HG03135 (cell line): ENCODE measurements around the gene GOT1.

Experiments used
- ATAC-seq: cut with Tn5 transposase; IDR thresholded peaks from one replicate; pipeline ENCODE4 v1.9.1; 2021; ENCODE audit warnings: mild to moderate bottlenecking, moderate library complexity; ENCODE audit not compliant: unreplicated experiment

Gene GOT1

DNA sequence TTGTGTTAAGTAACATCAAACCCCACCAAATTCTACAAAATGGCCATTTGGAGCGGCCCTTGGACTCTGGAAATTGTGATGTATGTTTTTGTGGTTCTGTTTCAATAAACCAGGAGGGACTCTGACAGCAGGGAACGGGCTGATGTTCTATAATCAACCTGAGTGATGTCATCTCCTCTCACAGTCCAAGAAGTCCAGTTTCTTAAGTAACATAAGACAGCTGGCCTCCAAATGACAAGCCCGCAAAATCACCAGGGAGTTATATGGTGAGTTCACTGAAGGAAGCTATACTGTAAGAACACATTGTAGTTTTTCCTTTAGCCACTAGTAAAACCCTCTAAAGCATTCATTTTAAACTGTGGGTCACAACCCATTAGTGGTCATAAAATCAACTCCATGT lies 34.0 kb downstream of the GOT1 start:
- ATAC-seq: no peak

DNA sequence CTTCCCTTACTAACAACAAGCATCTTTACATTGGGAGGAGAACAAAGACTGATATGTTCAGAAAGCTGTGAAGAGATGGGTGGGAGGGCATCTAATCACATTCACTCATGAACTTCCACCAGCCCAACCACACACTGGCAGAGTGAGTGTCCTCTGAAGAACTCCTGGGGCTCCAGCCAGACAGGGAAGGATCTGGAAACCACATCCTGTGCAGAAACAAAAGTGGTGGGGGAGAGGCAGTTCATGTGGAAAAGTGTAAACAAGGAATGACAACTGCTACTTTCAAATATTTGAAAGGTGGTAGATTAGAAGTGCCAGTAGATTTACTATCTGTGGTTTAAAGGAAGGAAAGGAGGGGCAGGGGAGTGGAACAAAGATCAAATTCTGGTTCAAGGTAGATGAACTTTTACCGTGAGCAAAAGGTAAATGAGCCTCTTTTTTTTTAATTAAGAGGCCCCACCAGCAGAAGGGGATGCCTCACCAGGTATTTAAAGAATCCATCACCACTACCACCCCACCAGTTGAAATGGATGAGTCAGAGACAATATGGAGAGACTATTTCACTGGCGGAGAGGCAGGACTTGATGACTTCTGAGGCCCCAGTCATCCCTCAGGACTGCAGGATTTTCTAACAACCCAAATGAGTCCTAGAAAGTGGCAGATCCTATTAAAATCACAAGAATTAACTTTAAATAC lies 34.5 kb downstream of the GOT1 start:
- no peak for ATAC-seq

DNA sequence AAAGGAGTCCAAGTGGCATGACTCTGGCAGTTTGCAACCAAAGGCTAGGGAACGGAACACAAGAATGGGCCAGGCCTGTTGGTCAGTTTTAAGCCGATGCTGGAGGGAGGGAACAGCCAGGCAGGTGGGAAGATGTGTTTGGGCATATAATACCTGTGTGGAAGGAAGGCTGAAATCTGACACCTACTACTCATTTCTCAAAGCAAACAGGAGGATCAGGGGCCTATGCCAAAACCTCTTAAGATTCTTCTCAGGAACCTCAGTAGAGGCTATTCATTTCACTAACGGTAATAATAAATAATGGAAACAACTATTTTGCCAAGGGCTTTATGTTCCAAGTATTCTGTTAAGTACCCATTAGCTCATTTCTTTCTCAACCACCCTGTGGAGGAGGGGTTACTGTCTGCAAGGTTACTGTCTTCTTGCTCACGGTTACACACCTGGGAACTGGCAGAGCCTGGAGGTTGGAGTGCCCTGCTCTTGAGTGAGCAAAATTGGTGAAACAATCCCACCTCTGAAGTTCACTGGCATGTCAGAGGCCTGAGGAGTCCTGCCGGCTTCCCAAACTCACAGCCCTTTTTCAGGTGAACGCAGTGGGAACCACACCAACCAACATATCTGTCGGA lies 35.5 kb downstream of the GOT1 start:
- no peak for ATAC-seq

DNA sequence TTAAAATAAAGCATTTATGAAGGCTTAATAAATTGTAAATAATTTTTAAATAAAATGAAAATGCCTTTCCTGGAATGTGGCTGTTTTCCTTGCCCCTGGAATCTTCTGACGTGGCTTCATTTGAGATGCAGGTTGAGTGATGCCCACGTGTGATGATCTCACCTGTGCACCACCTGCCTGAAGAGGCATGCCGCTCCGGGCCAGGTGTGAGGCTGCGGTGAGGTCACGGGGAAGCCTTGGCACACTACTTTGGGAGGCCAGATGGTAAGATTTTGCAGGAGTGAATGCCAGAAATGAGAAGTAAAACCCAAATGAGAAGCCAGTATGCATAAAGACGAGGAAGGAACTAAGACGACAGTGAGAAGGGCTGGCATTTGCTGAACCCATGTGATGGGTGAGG lies 36.2 kb downstream of the GOT1 start:
- ATAC-seq: no peak

DNA sequence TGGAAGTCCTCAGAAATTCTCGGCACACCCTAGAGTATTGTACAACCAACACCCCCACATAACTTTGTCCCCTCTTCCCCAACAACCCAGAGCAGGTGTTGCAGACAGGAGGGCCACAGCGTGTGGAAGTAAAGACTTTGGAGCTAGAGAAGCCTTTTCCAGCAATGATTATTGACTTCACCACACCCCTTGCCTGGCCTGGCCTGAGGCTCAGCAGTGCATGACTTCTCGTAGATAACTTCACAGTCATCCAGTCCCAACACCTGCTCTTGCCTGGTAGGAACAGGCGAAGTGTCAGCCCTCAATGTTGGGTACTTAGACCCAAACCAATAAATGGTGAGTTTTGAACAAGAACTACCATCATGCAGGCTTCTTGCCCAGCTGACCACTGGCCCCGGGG lies 36.7 kb downstream of the GOT1 start:
- ATAC-seq: no peak

DNA sequence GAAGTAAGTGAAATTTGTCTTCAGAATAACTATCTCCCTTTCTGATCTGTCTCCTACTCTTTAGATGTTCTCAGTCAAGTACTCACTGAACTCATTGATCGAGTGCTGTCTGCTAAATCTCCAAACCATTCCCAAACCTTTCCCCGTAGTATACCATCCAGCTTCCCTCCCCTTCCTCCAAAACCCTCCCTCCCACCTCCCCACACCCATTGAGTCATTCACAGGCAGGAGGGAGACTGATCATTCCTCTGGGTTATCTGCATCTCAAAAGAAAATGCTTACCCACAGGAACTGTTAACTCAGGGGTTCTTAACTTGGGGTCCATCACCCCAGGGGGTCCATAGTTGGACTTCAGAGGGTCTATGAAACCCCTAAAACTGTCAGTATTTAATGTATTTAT lies 37.4 kb downstream of the GOT1 start:
- ATAC-seq: no peak

DNA sequence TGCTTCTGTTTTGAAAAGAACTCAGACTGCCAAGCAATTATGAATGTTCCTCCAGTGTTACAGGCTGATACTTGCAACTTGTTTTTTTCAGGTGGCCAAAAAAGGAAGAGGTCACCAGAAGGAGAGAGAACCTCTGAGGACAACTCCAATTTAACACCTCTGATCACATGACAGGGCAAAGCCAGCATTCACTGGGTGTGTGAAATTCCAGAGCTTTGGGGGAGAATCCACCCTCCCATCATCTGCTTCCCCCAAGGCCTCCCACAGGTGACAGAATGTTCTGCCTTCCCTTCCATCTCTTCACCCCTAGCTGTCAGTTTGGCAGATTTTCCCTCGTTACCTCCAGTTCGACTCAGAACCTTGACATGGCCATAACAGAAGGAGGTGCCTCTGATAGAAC lies 39.1 kb downstream of the GOT1 start:
- no peak for ATAC-seq

DNA sequence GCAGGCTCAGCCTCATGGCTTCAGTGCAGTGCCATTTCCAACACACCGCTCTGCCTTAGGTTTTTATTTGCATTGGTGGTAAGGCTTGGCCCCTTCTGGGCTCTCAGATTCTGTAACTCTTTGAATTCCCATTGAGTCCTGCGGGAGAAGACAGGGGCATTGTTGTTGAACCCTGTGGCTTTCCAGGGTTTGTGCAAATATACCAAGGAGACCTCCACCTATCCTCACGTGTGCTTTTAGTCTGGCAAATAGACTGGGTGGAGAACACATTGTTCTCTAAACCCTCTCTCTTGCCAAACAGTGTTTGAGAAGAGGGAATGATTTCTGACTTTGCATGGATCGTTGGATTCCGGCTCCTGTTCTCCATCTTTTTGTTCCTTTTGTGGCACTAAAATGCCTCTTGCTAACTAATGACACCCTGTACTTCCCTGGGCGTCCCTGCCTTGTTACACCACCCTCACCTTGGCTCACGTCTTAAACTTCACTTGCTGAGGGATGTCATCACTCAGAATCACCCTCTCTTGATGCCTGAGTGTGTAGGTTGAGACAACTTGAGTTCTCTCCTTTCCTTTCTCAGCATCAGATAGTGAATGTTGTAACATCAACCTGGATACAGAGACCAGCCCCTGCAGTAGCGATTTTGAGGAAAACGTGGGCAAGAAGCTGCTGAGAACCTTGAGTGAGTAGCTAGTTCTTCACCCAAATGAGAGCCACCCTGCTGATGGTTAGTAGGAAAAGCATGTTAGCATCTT lies 40.5 kb downstream of the GOT1 start:
- no peak for ATAC-seq

DNA sequence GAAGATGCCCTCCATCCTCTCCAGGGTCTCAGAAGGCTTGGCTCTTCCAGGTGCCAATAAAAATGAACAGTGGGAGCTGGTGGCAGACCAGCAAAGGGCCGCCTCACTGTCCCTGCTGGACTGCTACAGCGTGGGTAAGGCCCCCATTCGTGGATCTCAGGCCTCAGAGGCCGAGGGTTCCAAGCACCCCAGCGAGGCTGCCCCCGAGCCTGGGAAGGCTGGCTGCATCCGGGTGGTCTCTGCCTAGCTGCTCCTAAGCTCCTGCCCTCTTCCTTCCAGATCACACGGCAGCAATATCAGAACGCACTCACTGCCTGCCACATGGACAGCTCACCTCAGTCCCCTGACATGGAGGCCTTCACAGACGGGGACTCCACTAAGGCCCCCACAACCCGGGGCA lies 42.9 kb downstream of the GOT1 start:
- ATAC-seq: no peak

DNA sequence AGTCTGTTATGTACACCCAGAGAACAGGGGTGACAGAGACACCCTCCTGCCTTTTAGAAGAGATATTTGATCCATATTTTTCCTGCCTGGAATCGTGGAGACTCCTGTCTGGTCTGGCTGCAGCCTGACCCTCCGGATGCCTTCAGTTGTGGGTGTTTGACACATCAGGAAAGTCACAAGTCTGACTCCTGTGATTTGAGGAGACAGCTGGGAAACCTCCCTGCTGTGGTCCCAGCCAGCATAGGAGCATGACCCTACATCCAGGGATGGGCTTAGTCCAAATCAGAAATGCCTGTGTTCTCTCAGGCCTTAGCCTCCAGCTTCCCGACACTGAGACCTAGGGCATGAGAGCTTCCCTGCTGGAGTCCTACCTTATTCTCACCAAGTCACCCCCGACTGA lies 43.4 kb downstream of the GOT1 start:
- ATAC-seq: no peak

DNA sequence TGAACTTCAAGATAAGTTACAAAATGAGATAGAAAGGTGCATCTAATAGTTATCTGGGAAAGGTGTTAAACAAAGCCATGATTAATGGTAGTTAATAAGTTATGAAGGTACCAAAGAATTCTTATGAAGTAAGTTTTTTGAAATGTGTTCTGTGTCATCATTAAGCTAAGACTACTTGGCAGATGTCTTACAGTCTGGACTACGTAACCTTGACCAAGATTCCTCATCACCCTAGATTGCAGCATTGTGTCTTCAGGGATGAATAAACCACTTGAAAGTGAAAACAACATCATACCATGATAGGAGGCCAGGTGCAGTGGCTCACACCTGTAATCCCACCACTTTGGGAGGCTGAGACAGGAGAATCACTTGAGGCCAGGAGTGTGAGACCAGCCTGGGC lies 48.2 kb downstream of the GOT1 start:
- ATAC-seq: no peak

DNA sequence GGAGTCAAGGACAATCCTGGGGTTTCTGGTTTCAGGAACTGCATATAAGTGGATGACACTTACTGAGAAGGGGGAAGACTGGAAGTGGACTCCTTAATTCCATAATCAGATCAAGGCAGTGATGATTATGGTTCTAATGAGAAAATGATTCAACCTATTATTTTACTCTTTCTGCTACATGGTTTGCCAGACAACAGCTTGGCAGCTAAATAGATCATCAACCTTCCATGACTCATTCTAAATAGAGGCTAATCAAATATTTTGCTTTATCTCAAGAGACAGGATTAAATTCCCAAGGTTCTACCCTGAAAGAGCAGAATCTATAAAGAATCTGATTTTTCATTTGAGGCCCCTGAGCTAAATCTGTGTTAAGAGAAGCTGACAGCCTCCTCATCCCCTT lies 55.0 kb downstream of the GOT1 start:
- no peak for ATAC-seq

DNA sequence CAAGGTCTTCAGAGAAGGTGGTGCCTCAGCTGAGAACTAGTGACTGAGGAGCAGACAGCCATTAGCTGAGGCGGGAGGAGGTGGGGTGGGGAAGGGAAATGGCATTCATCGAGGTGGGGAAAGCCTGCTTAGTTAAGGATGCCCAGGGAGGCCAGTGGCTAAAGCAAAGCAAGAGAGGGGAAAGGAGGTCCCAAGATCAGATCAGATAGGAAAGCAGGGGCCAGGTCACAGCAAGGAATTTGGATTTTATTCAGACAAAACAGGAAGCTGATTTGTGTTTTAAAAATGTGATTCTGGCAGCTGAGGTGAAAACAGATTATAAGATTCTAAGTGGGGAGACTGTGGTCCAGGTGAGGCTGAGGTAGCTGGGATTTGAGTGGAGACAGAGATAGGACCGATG lies 55.5 kb downstream of the GOT1 start:
- ATAC-seq: no peak

DNA sequence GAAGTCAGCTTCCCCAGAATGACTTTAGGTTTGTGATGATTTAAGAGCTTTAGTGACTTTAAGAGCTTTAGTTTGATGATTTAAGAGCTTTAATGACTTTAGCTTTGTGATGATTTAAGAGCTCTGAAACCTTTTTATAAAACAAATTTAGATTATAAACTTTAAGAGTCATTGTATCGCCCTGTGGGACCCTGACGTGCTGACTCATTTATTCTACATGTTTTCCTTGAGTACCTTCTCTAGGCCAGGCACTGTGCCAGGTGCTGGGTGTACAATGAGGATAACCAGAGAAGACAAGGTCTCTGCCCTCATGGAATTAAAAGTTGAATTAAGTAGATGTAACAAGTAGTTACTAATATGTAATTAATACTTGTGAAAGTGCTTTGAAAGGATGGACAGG lies 55.9 kb downstream of the GOT1 start:
- no peak for ATAC-seq

DNA sequence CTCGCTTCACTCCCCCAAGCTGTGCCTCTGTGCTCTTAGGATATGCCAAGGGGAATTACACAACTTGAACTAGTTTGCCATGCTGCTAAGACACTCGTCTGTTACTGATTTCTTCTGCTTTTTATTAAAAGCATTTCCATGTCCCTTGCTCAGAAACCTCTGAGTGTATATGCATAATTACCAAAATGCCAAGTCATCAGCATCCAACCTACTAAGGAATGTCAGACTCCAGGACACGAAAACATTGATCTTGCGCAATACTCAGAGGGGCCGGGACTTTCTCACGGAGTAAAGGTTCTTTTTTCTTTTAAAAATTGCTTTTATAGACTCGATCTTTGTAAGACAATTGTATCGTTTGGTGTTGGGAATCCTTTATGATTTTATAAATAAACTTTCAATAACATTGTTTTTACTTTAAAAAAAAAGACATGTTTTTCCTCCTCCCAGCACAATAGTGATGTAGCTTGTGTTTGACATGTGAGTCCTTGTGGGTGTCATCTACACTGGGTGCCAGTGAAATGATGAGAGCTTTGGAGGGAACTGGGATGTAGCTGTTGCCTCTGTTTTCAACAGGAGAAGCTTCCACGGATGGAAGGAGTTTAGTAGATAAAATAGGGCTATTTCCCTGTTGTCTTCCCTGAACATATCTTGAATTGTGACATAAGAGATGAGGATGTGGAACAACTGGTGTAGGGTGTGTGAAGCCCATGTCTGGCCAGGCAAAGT lies 57.7 kb downstream of the GOT1 start:
- no peak for ATAC-seq

DNA sequence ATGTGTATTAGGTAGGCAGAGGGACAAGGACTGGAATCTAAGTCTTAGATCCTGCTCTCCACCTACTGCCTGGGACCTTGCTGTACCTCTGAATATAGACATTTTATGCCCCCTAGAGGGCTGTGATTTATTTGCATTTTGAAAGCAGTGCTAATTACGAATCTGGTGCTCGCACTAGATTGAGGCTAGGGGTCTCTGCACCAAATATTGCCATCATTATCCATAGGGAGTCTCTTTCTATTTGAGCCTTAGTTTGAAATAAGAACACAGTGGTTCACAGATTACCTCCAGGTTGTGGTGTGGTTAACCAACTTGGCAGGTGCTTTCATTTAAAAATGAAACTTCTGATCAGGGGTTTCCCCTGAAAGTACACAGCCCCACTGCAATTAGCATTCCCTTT lies 59.4 kb downstream of the GOT1 start:
- peak; percentile 86 for ATAC-seq

DNA sequence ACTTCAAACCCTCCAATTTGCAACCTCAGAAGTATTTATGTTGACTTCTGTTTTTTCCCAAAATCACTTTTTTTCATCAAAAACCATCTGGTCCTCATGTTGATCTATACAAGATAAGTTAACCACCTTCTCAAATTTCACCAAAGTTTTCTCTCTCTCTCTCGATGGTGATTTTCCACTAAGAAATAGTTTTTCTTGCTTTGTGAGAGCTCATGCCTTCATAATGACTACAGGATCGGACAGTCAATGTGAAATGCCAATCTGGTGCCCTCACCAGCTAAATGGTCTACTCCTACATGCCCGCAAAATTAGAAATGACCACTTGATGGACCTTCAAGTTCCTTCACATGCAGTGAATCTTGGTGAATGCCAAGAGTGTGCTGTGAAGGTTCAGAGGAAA lies 60.9 kb downstream of the GOT1 start:
- no peak for ATAC-seq

DNA sequence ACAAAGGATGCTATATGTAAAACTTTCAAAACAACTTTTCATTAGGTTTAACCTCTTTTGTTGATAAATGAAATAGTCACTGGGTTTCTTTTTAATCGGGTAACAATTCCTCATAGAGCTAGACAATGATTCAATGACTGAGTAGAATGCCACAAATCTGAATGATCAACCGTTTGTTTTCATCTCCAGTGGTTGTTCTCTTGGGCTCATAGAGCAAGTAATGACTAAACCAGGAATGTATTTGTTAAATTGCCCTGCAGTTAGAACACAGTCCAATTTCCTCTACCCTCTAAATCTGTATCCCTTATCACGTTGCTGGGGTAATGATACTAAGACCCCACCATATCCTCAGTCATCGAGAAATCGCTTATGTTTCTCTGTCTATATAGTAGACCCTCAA lies 61.3 kb downstream of the GOT1 start:
- ATAC-seq: no peak

DNA sequence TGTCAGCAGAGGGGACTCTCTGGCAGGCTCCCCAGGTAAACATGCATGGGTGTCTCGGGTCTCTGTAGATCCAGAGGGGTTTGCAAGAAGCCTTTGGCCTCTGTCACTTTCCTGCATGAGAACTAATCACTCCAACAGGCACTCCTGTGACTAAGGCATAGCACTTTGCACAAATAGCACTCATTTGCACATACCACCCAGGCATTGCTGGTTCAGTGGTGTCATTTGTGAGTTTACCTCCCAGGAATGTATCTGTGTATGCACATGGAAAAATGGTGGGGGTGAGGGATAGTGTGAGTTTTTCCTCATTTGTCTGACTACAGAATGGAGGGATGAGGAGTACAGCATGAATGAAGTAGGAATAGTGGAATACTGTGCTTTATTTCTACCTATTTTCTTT lies 61.8 kb downstream of the GOT1 start:
- ATAC-seq: no peak

DNA sequence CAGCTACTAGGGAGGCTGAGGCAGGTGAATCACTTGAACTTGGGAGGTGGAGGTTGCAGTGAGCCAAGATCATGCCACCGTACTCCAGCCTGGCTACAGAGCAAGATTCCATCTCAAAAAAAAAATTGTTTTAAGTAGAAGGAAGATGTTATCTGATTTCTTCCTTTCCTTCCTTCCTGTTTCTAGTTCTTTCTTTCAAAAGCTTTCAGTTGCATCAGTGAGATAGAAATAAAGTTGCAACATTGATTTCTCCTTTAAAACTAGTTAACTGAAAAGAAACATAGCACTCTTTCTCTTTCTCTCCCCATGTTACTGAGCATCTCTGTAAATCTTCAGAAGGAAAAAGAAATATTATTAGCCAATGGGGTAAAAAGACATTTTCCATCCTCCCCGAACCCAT lies 63.8 kb downstream of the GOT1 start:
- no peak for ATAC-seq

DNA sequence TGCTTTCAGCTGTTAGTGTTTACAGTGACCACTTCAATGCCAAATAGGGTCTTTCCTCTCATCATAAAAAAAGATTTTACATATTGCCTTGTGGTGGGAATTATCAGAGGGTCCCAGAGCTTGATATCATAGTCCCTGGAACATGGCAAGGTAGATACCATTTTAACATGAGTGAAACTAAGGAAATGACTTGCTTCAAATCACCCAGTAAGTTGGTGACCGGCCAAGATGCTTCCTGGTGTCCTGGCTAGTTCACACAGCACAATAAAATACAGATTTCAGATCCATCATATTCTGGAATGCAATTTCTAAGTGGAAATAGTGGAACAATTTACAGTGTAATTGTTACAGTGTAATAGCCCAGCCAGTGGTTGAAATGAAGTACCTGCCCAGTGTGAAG lies 64.7 kb downstream of the GOT1 start:
- ATAC-seq: no peak

DNA sequence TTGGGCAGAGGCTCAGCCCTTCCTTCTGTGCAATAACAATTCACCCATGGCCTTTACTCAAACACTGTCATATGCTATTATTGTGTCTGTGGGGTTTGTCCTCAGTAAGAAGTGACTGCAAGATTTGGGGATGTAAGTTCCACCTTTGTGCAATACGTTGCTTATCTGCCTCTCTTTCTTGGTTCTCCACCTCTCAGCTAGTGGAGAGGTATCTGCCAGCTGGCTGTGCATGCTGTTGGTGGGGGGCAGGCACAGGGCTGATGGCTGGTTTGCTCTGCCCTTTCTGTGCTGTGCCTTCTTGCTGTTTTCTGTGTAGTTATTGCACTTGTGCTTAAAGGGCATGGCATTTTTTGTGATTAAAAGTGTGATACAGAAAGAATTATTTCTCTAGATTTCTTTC lies 65.1 kb downstream of the GOT1 start:
- ATAC-seq: no peak
